Skeletal muscle satellite cell (primary cell): ENCODE data around the gene LPIN1.

Experiments used
- H3K27me3 ChIP-seq: 2 replicates; pipeline ENCODE4 v1.7.0; 2013; ENCODE audit warnings: low read length; ENCODE audit not compliant: control insufficient read depth, insufficient read depth
- H3K36me3 ChIP-seq: 2 replicates; pipeline ENCODE4 v1.7.0; 2013; ENCODE audit warnings: mild to moderate bottlenecking, control low read depth, low read length; ENCODE audit not compliant: insufficient read depth
- H3K4me1 ChIP-seq: 2 replicates; pipeline ENCODE4 v1.7.0; 2013; ENCODE audit warnings: low read length; ENCODE audit not compliant: control insufficient read depth, insufficient read depth
- H3K4me2 ChIP-seq: 2 replicates; pipeline ENCODE4 v1.7.0; 2013; ENCODE audit warnings: mild to moderate bottlenecking, low read length
- H3K4me3 ChIP-seq: 2 replicates; pipeline ENCODE4 v1.7.0; 2013; ENCODE audit warnings: low read length
- H3K9ac ChIP-seq: 2 replicates; pipeline ENCODE4 v1.7.0; 2013; ENCODE audit warnings: mild to moderate bottlenecking, low read depth, low read length, moderate library complexity
- H3K9me3 ChIP-seq: replicated peaks from 2 replicates; pipeline ENCODE4 v1.7.0; 2013; ENCODE audit warnings: mild to moderate bottlenecking, control low read depth, low read length

The LPIN1 gene

GRCh38 chr2:11796190-11797171, 50.0 kb downstream of the LPIN1 start:
- no peaks in the 10 kb centered on the region for H3K4me1 ChIP-seq
- H3K4me3 ChIP-seq = no peak overlapping the region
- no peaks in the 10 kb centered on the region for H3K9me3 ChIP-seq
- peaks cover 64% of the 10 kb centered on the region for H3K36me3 ChIP-seq
- H3K27me3 ChIP-seq = no peaks in the 10 kb centered on the region
- H3K9ac ChIP-seq = no peak overlapping the region
- no peak overlapping the region for H3K4me2 ChIP-seq

- no peak overlapping the region for H3K4me3 ChIP-seq
- peaks cover 4% of the 10 kb centered on the region for H3K4me1 ChIP-seq
- no peak overlapping the region for H3K9ac ChIP-seq
- H3K9me3 ChIP-seq = no peaks in the 10 kb centered on the region
- no peak overlapping the region for H3K4me2 ChIP-seq
- peaks cover 55% of the 10 kb centered on the region for H3K36me3 ChIP-seq
- H3K27me3 ChIP-seq = no peaks in the 10 kb centered on the region
Observed at GRCh38 chr2:11797846-11798245, 51.4 kb downstream of the LPIN1 start.

GRCh38 chr2:11798701-11799435, 52.4 kb downstream of the LPIN1 start:
- no peak overlapping the region for H3K9ac ChIP-seq
- peaks cover 4% of the 10 kb centered on the region for H3K4me1 ChIP-seq
- peaks cover 54% of the 10 kb centered on the region for H3K36me3 ChIP-seq
- H3K27me3 ChIP-seq = no peaks in the 10 kb centered on the region
- no peak overlapping the region for H3K4me2 ChIP-seq
- H3K4me3 ChIP-seq = no peak overlapping the region
- H3K9me3 ChIP-seq = no peaks in the 10 kb centered on the region

GRCh38 chr2:11799826-11800225, 53.4 kb downstream of the LPIN1 start:
- Histone ChIP-seq H3K4me2 (no peak overlapping the region), H3K4me3 (no peak overlapping the region), H3K27me3 (no peaks in the 10 kb centered on the region), H3K9me3 (no peaks in the 10 kb centered on the region), H3K4me1 (peaks cover 4% of the 10 kb centered on the region), H3K9ac (no peak overlapping the region), H3K36me3 (peaks cover 59% of the 10 kb centered on the region)

GRCh38 chr2:11802782-11803191, 56.4 kb downstream of the LPIN1 start:
- Histone ChIP-seq H3K9me3 (no peaks in the 10 kb centered on the region), H3K9ac (no peak overlapping the region), H3K36me3 (peaks cover 61% of the 10 kb centered on the region), H3K4me1 (peaks cover 4% of the 10 kb centered on the region), H3K27me3 (no peaks in the 10 kb centered on the region), H3K4me3 (no peak overlapping the region), H3K4me2 (no peak overlapping the region)

GRCh38 chr2:11805024-11805423, 58.6 kb downstream of the LPIN1 start:
- no peak overlapping the region for H3K4me2 ChIP-seq
- peaks cover 4% of the 10 kb centered on the region for H3K4me1 ChIP-seq
- H3K36me3 ChIP-seq = peaks cover 57% of the 10 kb centered on the region
- H3K27me3 ChIP-seq = no peaks in the 10 kb centered on the region
- H3K4me3 ChIP-seq = no peak overlapping the region
- no peaks in the 10 kb centered on the region for H3K9me3 ChIP-seq
- H3K9ac ChIP-seq = no peak overlapping the region

- H3K9me3 ChIP-seq = no peaks in the 10 kb centered on the region
- no peak overlapping the region for H3K4me2 ChIP-seq
- no peak overlapping the region for H3K9ac ChIP-seq
- no peaks in the 10 kb centered on the region for H3K27me3 ChIP-seq
- peaks cover 4% of the 10 kb centered on the region for H3K4me1 ChIP-seq
- H3K4me3 ChIP-seq = no peak overlapping the region
- H3K36me3 ChIP-seq = peaks cover 55% of the 10 kb centered on the region
Observed at GRCh38 chr2:11805920-11806319, 59.5 kb downstream of the LPIN1 start.

- Histone ChIP-seq H3K4me3 (no peak overlapping the region), H3K4me1 (peaks cover 2% of the 10 kb centered on the region), H3K9ac (no peak overlapping the region), H3K9me3 (no peaks in the 10 kb centered on the region), H3K27me3 (no peaks in the 10 kb centered on the region), H3K4me2 (no peak overlapping the region), H3K36me3 (peaks cover 55% of the 10 kb centered on the region)
Observed at GRCh38 chr2:11807156-11808015, 61.0 kb downstream of the LPIN1 start.

GRCh38 chr2:11808016-11808400, 61.6 kb downstream of the LPIN1 start:
- Histone ChIP-seq H3K4me1 (no peaks in the 10 kb centered on the region), H3K36me3 (peaks cover 51% of the 10 kb centered on the region), H3K4me2 (no peak overlapping the region), H3K9me3 (no peaks in the 10 kb centered on the region), H3K27me3 (no peaks in the 10 kb centered on the region), H3K4me3 (no peak overlapping the region), H3K9ac (no peak overlapping the region)

- Histone ChIP-seq H3K4me3 (no peak overlapping the region), H3K4me2 (no peak overlapping the region), H3K36me3 (peaks cover 36% of the 10 kb centered on the region), H3K27me3 (no peaks in the 10 kb centered on the region), H3K9me3 (no peaks in the 10 kb centered on the region), H3K4me1 (no peaks in the 10 kb centered on the region), H3K9ac (no peak overlapping the region)
Observed at GRCh38 chr2:11809586-11810236, 63.3 kb downstream of the LPIN1 start.
